ENCODE results near the gene CASZ1. TPM values are rescaled to one million over a fixed set of nuclear protein-coding genes. Genes with fewer than 3 reads are reported as not detected.

The CASZ1 gene
- total and polyA plus RNA-seq, 2 experiments from 2014 or later = 3.6 to 6.9 TPM

DNA sequence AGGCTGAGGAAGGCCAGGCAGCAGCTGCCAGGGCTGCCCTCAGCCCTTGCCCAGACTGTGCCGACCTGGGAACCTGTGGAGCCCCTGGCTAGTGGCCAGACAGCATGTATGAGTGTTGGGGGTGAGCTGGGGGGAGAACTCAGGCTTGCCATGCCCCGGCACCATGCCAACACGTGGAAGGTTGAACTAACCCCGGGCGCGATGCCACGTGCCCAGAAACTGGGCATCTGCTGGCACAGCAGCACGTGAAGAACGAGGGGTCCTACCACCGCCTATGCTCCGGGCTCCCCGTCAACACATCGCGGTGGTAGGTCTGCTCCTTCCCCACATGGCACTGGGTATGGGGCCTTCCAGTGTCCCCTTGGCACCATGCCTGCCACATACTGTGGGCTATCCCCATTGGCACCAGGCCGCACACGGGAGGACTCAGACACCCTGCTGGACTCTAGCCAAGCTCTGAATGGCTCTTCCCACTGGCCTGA is 68.7 kb downstream of the CASZ1 start:
- Histone ChIP-seq H4K20me1 (ENCODE audit: insufficient read depth, poor library complexity, severe bottlenecking) (no peaks in the 10 kb centered on the region), H3K9me2 (replicated peaks; ENCODE audit: insufficient read depth) (no peaks in the 10 kb centered on the region), H3K27ac (no peak overlapping the region), H3K79me2 (no peaks in the 10 kb centered on the region), H2AFZ (no peak overlapping the region), H3K27me3 (no peaks in the 10 kb centered on the region), H3K4me1 (ENCODE audit: insufficient read depth) (peaks cover 3% of the 10 kb centered on the region), H3K4me2 (no peak overlapping the region), H3K36me3 (replicated peaks; ENCODE audit: insufficient read depth, low read depth) (no peaks in the 10 kb centered on the region), H3K9me3 (ENCODE audit: low read depth) (no peaks in the 10 kb centered on the region), H3K4me3 (no peak overlapping the region)
- DNase-seq (ENCODE audit: low spot score) = no peak
- 96% methylated on average over 15 of the region's 16 CpGs for WGBS (ENCODE audit: low lambda C conversion rate, missing lambda C conversion rate)
- TF ChIP-seq, protein P1, sequence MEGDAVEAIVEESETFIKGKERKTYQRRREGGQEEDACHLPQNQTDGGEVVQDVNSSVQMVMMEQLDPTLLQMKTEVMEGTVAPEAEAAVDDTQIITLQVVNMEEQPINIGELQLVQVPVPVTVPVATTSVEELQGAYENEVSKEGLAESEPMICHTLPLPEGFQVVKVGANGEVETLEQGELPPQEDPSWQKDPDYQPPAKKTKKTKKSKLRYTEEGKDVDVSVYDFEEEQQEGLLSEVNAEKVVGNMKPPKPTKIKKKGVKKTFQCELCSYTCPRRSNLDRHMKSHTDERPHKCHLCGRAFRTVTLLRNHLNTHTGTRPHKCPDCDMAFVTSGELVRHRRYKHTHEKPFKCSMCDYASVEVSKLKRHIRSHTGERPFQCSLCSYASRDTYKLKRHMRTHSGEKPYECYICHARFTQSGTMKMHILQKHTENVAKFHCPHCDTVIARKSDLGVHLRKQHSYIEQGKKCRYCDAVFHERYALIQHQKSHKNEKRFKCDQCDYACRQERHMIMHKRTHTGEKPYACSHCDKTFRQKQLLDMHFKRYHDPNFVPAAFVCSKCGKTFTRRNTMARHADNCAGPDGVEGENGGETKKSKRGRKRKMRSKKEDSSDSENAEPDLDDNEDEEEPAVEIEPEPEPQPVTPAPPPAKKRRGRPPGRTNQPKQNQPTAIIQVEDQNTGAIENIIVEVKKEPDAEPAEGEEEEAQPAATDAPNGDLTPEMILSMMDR (IDR thresholded peaks at IDR 0.05; ENCODE audit: poor library complexity) = no peak
- TF ChIP-seq EZH2phosphoT487 (IDR thresholded peaks at IDR 0.05; ENCODE audit: low read depth, severe bottlenecking, unreplicated experiment) (no peak), EZH2 (IDR thresholded peaks at IDR 0.05; ENCODE audit: borderline replicate concordance) (no peak)

DNA sequence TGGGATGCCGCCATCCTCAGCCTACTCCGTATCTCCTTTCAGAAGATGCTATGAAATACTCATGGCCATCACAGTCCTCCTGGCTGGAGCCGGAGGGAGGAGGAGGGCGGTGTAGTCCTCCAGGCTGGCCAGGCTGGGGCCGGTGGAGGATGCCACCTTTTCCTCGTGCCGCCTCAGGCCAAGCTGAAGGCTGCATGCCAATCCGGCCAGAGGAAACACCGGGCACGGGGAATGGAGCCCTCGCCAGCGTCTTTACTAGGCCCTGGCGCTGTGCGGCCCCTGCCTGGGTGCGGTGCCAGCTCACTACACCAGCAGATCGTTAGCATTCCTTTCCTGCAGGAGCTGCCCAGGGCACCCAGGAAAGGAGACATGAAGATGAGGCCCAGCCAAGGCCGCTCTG is 70.1 kb downstream of the CASZ1 start:
- Histone ChIP-seq H3K4me2 (no peak overlapping the region), H3K4me1 (ENCODE audit: insufficient read depth) (peaks cover 3% of the 10 kb centered on the region), H3K79me2 (no peaks in the 10 kb centered on the region), H2AFZ (no peak overlapping the region), H3K9me3 (ENCODE audit: low read depth) (no peaks in the 10 kb centered on the region), H3K9me2 (replicated peaks; ENCODE audit: insufficient read depth) (no peaks in the 10 kb centered on the region), H3K27me3 (no peaks in the 10 kb centered on the region), H3K36me3 (replicated peaks; ENCODE audit: insufficient read depth, low read depth) (no peaks in the 10 kb centered on the region), H3K27ac (no peak overlapping the region), H3K4me3 (no peak overlapping the region), H4K20me1 (ENCODE audit: insufficient read depth, poor library complexity, severe bottlenecking) (no peaks in the 10 kb centered on the region)
- DNase-seq (ENCODE audit: low spot score) = no peak
- TF ChIP-seq, protein P1 (IDR thresholded peaks at IDR 0.05; ENCODE audit: poor library complexity) = no peak
- TF ChIP-seq EZH2 (IDR thresholded peaks at IDR 0.05; ENCODE audit: borderline replicate concordance) = no peak
- TF ChIP-seq EZH2phosphoT487 (IDR thresholded peaks at IDR 0.05; ENCODE audit: low read depth, severe bottlenecking, unreplicated experiment) = no peak
- WGBS (ENCODE audit: low lambda C conversion rate, missing lambda C conversion rate) = 90% methylated on average over 17 of the region's 17 CpGs

DNA sequence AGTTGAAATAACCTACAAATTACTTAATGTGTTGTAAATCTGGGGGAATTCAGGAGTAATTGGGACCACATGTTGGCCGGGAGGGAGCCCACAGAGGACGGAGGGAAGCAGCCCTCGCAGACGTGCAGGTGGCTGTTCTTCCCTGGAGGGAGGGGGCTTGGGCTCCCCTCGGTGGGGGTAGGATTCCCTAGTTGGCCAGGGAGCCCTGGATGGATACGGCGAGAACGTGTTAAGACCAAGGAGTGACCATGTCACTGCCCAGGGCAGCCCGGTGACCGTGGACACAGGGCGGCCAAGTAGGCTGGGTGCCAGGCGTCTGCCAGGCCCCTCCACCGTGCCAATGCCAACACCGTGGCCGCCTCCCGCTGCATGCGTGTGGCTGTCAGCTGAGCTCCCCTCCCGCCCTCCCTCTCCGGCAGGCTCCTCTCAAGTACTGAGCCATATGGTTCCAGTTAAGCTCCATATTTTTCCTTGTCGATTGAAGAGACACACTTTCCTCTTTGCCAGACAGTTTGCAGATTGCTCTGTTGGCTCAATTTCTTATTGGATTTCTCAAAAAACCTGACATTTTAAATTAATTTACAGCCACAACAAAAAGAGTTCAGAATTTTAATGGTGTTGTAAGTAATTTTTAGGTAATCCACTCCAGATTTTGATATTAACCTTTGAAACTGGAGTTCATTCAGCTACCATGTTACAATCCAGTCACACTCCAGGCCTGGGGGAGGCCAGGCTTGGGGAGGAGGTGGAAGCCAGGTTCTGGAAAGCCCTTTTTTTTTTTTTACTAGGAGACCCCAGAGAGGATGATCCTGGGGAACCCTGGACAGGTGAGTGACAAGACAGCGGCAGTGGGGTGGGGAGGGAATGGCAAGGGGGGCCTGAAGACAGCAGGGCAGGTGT is 71.2 kb downstream of the CASZ1 start:
- DNase-seq (ENCODE audit: low spot score) = peak; percentile 37
- TF ChIP-seq EZH2 (IDR thresholded peaks at IDR 0.05; ENCODE audit: borderline replicate concordance) = no peak
- TF ChIP-seq, protein P1 (IDR thresholded peaks at IDR 0.05; ENCODE audit: poor library complexity) = no peak
- TF ChIP-seq EZH2phosphoT487 (IDR thresholded peaks at IDR 0.05; ENCODE audit: low read depth, severe bottlenecking, unreplicated experiment) = peak; percentile 46
- no peaks in the 10 kb centered on the region for H3K9me3 ChIP-seq (ENCODE audit: low read depth)
- no peaks in the 10 kb centered on the region for H3K36me3 ChIP-seq (replicated peaks; ENCODE audit: insufficient read depth, low read depth)
- no peak overlapping the region for H3K27ac ChIP-seq
- H3K4me1 ChIP-seq (ENCODE audit: insufficient read depth) = peaks cover 3% of the 10 kb centered on the region
- H3K79me2 ChIP-seq = no peaks in the 10 kb centered on the region
- H3K27me3 ChIP-seq = no peaks in the 10 kb centered on the region
- no peak overlapping the region for H3K4me3 ChIP-seq
- H4K20me1 ChIP-seq (ENCODE audit: insufficient read depth, poor library complexity, severe bottlenecking) = no peaks in the 10 kb centered on the region
- no peak overlapping the region for H2AFZ ChIP-seq
- no peaks in the 10 kb centered on the region for H3K9me2 ChIP-seq (replicated peaks; ENCODE audit: insufficient read depth)
- peak overlapping the region; percentile 61 for H3K4me2 ChIP-seq
- 66% methylated on average over 15 of the region's 21 CpGs for WGBS (ENCODE audit: low lambda C conversion rate, missing lambda C conversion rate)

All from hepatocyte (in vitro differentiated cells).